ENCODE data around the gene BTF3L4. TPM values are rescaled to one million over a fixed set of nuclear protein-coding genes. Genes with fewer than 3 reads are reported as not detected.
"Not testable (repeated sequence)": the region's sequence is repeated elsewhere in the genome, so short reads cannot be mapped to it uniquely, and the experiment has no call there.

The BTF3L4 gene
- total RNA-seq, 1 donor from 2014 or later = 34.2 TPM

- Histone ChIP-seq H3K4me1 (peaks cover 12% of the 10 kb centered on the region), H3K4me3 (no peak overlapping the region), H3K27ac (no peak overlapping the region), H3K27me3 (no peaks in the 10 kb centered on the region), H3K36me3 (peaks cover 30% of the 10 kb centered on the region), H3K9me3 (no peaks in the 10 kb centered on the region)
- intact Hi-C loops (cut with DNase I) = no loop called here
- no peak for ATAC-seq
- no peak for TF ChIP-seq CTCF (IDR thresholded peaks at IDR 0.05)
- DNase-seq = no peak
Observed at GRCh38 chr1:52037402-52037814, 18.7 kb upstream of the BTF3L4 start.

GRCh38 chr1:52037909-52038308 lies 18.2 kb upstream of the BTF3L4 start:
- TF ChIP-seq CTCF (IDR thresholded peaks at IDR 0.05) = no peak
- H3K4me1 ChIP-seq = peaks cover 8% of the 10 kb centered on the region
- DNase-seq (no peak), ATAC-seq (no peak)
- H3K9me3 ChIP-seq = no peaks in the 10 kb centered on the region
- H3K36me3 ChIP-seq = peaks cover 30% of the 10 kb centered on the region
- no peak overlapping the region for H3K4me3 ChIP-seq
- no peak overlapping the region for H3K27ac ChIP-seq
- H3K27me3 ChIP-seq = no peaks in the 10 kb centered on the region
- intact Hi-C loops (cut with DNase I) = no loop called here

GRCh38 chr1:52041551-52042185 lies 14.4 kb upstream of the BTF3L4 start:
- H3K9me3 ChIP-seq = no peaks in the 10 kb centered on the region
- intact Hi-C loops (cut with DNase I) = no loop called here
- ATAC-seq (no peak), DNase-seq (no peak)
- H3K36me3 ChIP-seq = peaks cover 30% of the 10 kb centered on the region
- no peak for TF ChIP-seq CTCF (IDR thresholded peaks at IDR 0.05)
- H3K4me3 ChIP-seq = no peak overlapping the region
- peaks cover 8% of the 10 kb centered on the region for H3K4me1 ChIP-seq
- H3K27ac ChIP-seq = no peak overlapping the region
- H3K27me3 ChIP-seq = no peaks in the 10 kb centered on the region

DNA sequence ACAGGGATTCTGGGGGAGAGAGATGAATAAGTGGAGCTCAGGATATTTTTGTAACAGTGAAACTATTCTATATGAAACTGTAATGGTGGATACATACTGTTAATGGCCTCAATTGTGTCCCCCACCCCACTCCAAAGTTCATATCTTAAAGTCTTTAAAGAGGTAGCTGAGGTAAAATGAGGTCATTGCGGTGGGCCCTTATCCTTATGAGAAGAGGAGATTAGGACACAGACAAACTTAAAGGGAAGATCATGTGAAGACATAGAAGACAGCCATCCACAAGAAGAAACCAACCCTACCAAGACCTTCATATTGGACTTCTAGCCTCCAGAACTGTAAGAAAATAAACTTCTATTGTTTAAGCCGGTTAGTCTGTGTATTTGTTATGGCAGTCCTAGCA lies 10.9 kb upstream of the BTF3L4 start:
- ATAC-seq (no peak), DNase-seq (no peak)
- Histone ChIP-seq H3K27ac (no peak overlapping the region), H3K9me3 (no peaks in the 10 kb centered on the region), H3K27me3 (no peaks in the 10 kb centered on the region), H3K36me3 (peaks cover 15% of the 10 kb centered on the region), H3K4me3 (no peak overlapping the region), H3K4me1 (no peaks in the 10 kb centered on the region)
- intact Hi-C loops (cut with DNase I) = no loop called here
- no peak for TF ChIP-seq CTCF (IDR thresholded peaks at IDR 0.05)

- ATAC-seq; DNase-seq; intact Hi-C loops (cut with DNase I): not testable (repeated sequence)
Observed at GRCh38 chr1:52045666-52046195, 10.4 kb upstream of the BTF3L4 start.

DNA sequence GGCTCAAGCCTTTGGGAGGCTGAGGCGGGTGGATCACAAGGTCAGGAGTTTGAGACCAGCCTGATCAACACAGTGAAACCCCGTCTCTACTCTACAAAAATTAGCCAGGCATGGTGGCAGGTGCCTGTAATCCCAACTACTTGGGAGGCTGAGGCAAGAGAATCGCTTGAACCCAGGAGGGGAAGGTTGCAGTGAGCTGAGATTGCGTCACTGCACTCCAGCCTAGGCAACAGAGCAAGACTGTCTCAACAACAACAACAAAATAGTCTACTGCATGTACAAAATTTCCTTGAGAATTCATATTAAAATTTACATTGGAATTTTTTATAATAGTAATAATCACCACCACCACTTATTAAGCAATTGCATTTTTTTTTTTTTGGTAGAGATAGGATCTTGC lies 6.8 kb upstream of the BTF3L4 start:
- DNase-seq; H3K9me3 ChIP-seq; intact Hi-C loops (cut with DNase I); H3K27ac ChIP-seq; H3K27me3 ChIP-seq; ATAC-seq; H3K4me3 ChIP-seq: not testable (repeated sequence)
- peaks cover 11% of the 10 kb centered on the region for H3K4me1 ChIP-seq
- H3K36me3 ChIP-seq = peaks cover 22% of the 10 kb centered on the region

More at GRCh38 chr1:52045666-52046195, 10.4 kb upstream of the BTF3L4 start:
- H3K4me3 ChIP-seq, H3K27me3 ChIP-seq, H3K9me3 ChIP-seq, H3K4me1 ChIP-seq, H3K27ac ChIP-seq: not testable (repeated sequence)
- peaks cover 11% of the 10 kb centered on the region for H3K36me3 ChIP-seq
